Measurements from ENCODE around the gene NEU3. TPM values are rescaled to one million over a fixed set of nuclear protein-coding genes. Genes with fewer than 3 reads are reported as not detected.

Gene NEU3
- total RNA-seq, 1 experiment from 2014 or later: 19.3 TPM

DNA sequence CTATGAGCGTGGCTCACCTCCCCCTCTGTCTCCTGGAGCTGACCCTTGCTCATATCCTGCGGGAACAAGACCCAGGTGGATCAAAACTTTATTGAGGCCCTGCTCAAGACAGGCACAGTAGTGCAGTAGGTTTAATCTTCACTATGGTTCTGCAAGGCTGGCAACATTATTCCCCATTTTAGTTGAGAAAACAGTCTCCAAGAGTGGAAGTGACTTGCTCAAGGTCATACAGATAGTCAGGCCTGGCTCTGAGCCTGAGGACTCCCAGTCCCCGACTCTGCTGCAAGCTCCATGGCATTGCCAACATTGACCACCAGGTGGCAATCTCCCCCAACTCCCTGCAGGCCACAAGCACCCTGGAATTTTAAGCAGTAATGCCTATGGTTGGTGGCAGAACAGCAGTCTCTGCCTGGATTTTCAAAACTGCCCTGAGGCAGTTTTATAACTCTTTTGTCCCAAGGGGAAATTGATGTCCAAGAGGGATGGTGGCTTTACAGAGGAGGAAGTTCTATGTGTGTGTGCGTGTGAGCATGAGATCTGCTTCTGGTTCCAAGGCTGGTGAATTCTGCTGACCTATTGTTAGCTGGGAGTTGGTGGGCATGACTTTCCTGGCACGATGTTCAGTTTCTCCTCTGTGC is 34.1 kb downstream of the NEU3 start:
- Mint-ChIP-seq H3K9me3 (ENCODE audit: unreplicated experiment) (peaks cover 24% of the 10 kb centered on the region), H3K4me3 (ENCODE audit: unreplicated experiment) (no peak overlapping the region), H3K36me3 (ENCODE audit: insufficient read depth, unreplicated experiment) (peaks cover 5% of the 10 kb centered on the region), H3K4me1 (ENCODE audit: low read depth, unreplicated experiment) (no peaks in the 10 kb centered on the region), H3K27me3 (ENCODE audit: insufficient read depth, unreplicated experiment) (no peaks in the 10 kb centered on the region), H3K27ac (ENCODE audit: unreplicated experiment) (no peak overlapping the region)
- Histone ChIP-seq H3K4me1 (no peaks in the 10 kb centered on the region), H3K36me3 (ENCODE audit: control insufficient read depth, insufficient read depth, low read length) (no peaks in the 10 kb centered on the region), H3K27me3 (replicated peaks; ENCODE audit: control insufficient read depth, insufficient read depth, low read length) (no peaks in the 10 kb centered on the region), H3K9me3 (peaks cover 26% of the 10 kb centered on the region), H3K4me3 (ENCODE audit: low read depth, low read length) (no peak overlapping the region)
- CTCF ChIA-PET: interaction anchor here (0.6 to 3.8 kb wide), 32 partner anchors 9 to 346 kb away, joined by 3 to 73 read pairs (median 4); partner anchors contain the start of genes NEU3 and TPBGL
- BruUV-seq (replicated peaks): no TSS peak
- TF ChIP-seq, protein P1, sequence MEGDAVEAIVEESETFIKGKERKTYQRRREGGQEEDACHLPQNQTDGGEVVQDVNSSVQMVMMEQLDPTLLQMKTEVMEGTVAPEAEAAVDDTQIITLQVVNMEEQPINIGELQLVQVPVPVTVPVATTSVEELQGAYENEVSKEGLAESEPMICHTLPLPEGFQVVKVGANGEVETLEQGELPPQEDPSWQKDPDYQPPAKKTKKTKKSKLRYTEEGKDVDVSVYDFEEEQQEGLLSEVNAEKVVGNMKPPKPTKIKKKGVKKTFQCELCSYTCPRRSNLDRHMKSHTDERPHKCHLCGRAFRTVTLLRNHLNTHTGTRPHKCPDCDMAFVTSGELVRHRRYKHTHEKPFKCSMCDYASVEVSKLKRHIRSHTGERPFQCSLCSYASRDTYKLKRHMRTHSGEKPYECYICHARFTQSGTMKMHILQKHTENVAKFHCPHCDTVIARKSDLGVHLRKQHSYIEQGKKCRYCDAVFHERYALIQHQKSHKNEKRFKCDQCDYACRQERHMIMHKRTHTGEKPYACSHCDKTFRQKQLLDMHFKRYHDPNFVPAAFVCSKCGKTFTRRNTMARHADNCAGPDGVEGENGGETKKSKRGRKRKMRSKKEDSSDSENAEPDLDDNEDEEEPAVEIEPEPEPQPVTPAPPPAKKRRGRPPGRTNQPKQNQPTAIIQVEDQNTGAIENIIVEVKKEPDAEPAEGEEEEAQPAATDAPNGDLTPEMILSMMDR (IDR thresholded peaks at IDR 0.05; ENCODE audit: insufficient read depth in 1 of 2, low read depth in 1 of 2, low read length in 1 of 2, severe bottlenecking in 1 of 2, unreplicated experiment in 1 of 2): peak; percentile 99 to 100
- peak; percentile 89 to 93 for DNase-seq
- POLR2A ChIA-PET: interaction anchor here (0.6 kb wide), 1 partner anchor 117 kb away, joined by 5 read pairs; no protein-coding TSS in a partner anchor
- intact Hi-C loops (cut with micrococcal nuclease; ENCODE audit: unreplicated experiment): loop anchor here (1.0 kb wide), 3 partner anchors 117 to 225 kb away; no protein-coding TSS in a partner anchor

DNA sequence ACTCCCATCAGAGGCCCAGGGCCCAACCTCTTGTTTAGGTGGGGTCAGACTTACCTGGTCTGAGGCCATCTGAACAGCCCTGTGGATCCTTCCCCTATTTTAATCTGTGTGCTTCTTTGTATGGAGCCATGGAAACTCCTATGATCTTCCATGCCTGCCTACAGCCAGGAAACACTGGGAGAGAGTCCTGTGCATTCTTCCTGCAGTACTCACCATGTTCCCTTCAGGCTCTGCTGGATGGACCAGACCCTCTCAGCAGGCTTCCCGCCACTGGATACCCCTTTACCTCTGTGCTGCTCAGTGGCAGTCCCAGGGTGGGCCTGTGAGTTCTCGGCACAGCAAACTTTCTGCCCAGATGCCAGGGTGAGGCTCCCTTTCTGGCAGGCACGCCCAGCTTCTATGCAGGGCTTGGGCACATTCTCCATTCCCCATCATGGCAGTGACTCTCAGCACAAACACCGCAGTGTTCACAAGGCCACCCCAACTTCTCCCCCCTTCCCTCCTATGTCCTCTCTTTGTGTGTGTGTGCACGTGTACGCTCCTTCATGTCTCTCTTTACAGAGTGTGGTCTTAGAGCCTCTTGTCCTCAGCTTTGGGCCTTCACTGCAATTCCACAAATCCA is 34.8 kb downstream of the NEU3 start:
- no peak overlapping the region for H3K4me3 Mint-ChIP-seq (ENCODE audit: unreplicated experiment)
- peaks cover 17% of the 10 kb centered on the region for H3K9me3 Mint-ChIP-seq (ENCODE audit: unreplicated experiment)
- Histone ChIP-seq H3K4me1 (no peaks in the 10 kb centered on the region), H3K4me3 (ENCODE audit: low read depth, low read length) (no peak overlapping the region), H3K36me3 (ENCODE audit: control insufficient read depth, insufficient read depth, low read length) (no peaks in the 10 kb centered on the region), H3K27me3 (replicated peaks; ENCODE audit: control insufficient read depth, insufficient read depth, low read length) (no peaks in the 10 kb centered on the region), H3K9me3 (peaks cover 19% of the 10 kb centered on the region)
- H3K27me3 Mint-ChIP-seq (ENCODE audit: insufficient read depth, unreplicated experiment): peaks cover 4% of the 10 kb centered on the region
- no peak overlapping the region for H3K27ac Mint-ChIP-seq (ENCODE audit: unreplicated experiment)
- no peaks in the 10 kb centered on the region for H3K4me1 Mint-ChIP-seq (ENCODE audit: low read depth, unreplicated experiment)
- H3K36me3 Mint-ChIP-seq (ENCODE audit: insufficient read depth, unreplicated experiment): peaks cover 5% of the 10 kb centered on the region
- intact Hi-C loops (cut with micrococcal nuclease; ENCODE audit: unreplicated experiment): loop anchor here (1.0 kb wide), 3 partner anchors 117 to 225 kb away; no protein-coding TSS in a partner anchor
- CTCF ChIA-PET: interaction anchor here (1.0 to 3.8 kb wide), 20 partner anchors 8 to 321 kb away, joined by 3 to 73 read pairs (median 8); partner anchors contain the start of genes NEU3 and TPBGL
- TF ChIP-seq, protein P1 (IDR thresholded peaks at IDR 0.05; ENCODE audit: insufficient read depth in 1 of 2, low read depth in 1 of 2, low read length in 1 of 2, severe bottlenecking in 1 of 2, unreplicated experiment in 1 of 2): no peak
- POLR2A ChIA-PET: no interaction called here
- no TSS peak for BruUV-seq (replicated peaks)
- DNase-seq: no peak

DNA sequence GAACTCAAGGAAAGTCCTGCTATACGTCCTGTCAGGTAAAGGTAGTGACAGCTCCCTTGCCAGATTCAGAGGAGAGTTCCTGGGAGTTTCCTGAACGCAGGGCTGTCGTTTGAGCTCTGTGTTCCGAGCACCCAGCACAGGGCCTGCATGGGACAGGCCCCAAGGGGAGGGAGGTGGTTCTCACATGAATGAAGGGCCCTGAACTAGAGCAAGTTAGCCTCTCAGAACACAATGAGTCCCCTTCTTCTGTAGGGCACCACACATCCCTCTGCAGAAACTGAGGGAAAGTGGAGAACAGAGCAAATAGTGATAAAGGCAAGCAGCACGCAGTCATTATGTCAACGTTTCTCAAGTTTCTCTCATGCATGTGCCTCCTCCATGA is 35.3 kb downstream of the NEU3 start:
- no peaks in the 10 kb centered on the region for H3K36me3 ChIP-seq (ENCODE audit: control insufficient read depth, insufficient read depth, low read length)
- no TSS peak for BruUV-seq (replicated peaks)
- H3K4me3 ChIP-seq (ENCODE audit: low read depth, low read length): no peak overlapping the region
- no peaks in the 10 kb centered on the region for H3K27me3 ChIP-seq (replicated peaks; ENCODE audit: control insufficient read depth, insufficient read depth, low read length)
- Mint-ChIP-seq H3K36me3 (ENCODE audit: insufficient read depth, unreplicated experiment) (no peaks in the 10 kb centered on the region), H3K9me3 (ENCODE audit: unreplicated experiment) (peaks cover 12% of the 10 kb centered on the region), H3K4me3 (ENCODE audit: unreplicated experiment) (no peak overlapping the region), H3K27ac (ENCODE audit: unreplicated experiment) (no peak overlapping the region), H3K4me1 (ENCODE audit: low read depth, unreplicated experiment) (no peaks in the 10 kb centered on the region), H3K27me3 (ENCODE audit: insufficient read depth, unreplicated experiment) (peaks cover 5% of the 10 kb centered on the region)
- H3K9me3 ChIP-seq: peaks cover 14% of the 10 kb centered on the region
- intact Hi-C loops (cut with micrococcal nuclease; ENCODE audit: unreplicated experiment): no loop called here
- ChIA-PET POLR2A (no interaction called here), CTCF (interaction anchor here (1.4 to 3.8 kb wide), 7 partner anchors 95 to 322 kb away, joined by 3 to 73 read pairs (median 18); partner anchors contain the start of gene TPBGL)
- TF ChIP-seq, protein P1 (IDR thresholded peaks at IDR 0.05; ENCODE audit: insufficient read depth in 1 of 2, low read depth in 1 of 2, low read length in 1 of 2, severe bottlenecking in 1 of 2, unreplicated experiment in 1 of 2): no peak
- H3K4me1 ChIP-seq: no peaks in the 10 kb centered on the region
- no peak for DNase-seq
